ENCODE data around the gene PTPRN. TPM values are rescaled to one million over a fixed set of nuclear protein-coding genes. Genes with fewer than 3 reads are reported as not detected.

Gene PTPRN
- total and polyA plus RNA-seq, 9 of the 15 experiments (the other 6 are each of a cell fraction or from before 2014, with no cell fraction given): 0.15 to 2.4 (median 0.43) TPM; not detected in 1

- TF ChIP-seq HNRNPH1 (optimal IDR thresholded peaks at IDR 0.05; ENCODE audit: low read depth, low read length) (no peak), JUND (IDR thresholded peaks at IDR 0.05; ENCODE audit: borderline replicate concordance, low read depth, low read length) (no peak), JUND (tag; IDR thresholded peaks at IDR 0.05; ENCODE audit: borderline replicate concordance, low read depth, low read length) (no peak), FOXA3 (CRISPR knock-in tag; conservative IDR thresholded peaks at IDR 0.05 in 1 of 2, IDR thresholded peaks at IDR 0.05 in 1 of 2) (no peak), THAP7 (CRISPR knock-in tag; IDR thresholded peaks at IDR 0.05) (no peak)
These were observed 65.9 kb downstream of the PTPRN start (continued) for GRCh38 chr2:219243291-219243761.

MicroRNAs within 50 kb of the gene (microRNA counts, 767-probe panel; counts per million panel counts)
- microRNA hsa-miR-153: not detected

Small RNA genes within 50 kb of the gene (microRNA-seq; reads per million reads assigned to microRNA genes)
- 0.46 reads per million for gene MIR153-1 (ENCODE audit: borderline microRNAs expressed)

Small RNA genes within 50 kb of the gene (small RNA-seq; reads per million reads assigned to genes)
- not detected for gene AC053503.3
- 0.55 reads per million, percentile 28 among the genes with 10 or more reads in this experiment for gene MIR153-1

Other genes starting within 250 kb of the PTPRN start
Only the 7 nearest of the 22 such genes appear.
- 2.2 and 3.4 TPM in 2 replicates for gene GLB1L, start 64.0 kb downstream of the PTPRN start, total RNA-seq (2014; rRNA removed)
- gene GLB1L, start 64.0 kb downstream of the PTPRN start, total RNA-seq (2014; rRNA removed; fragmentation: Illumina TruSeq; extraction: Trizol): 2.5 and 2.6 TPM in 2 replicates
- 2.2 and 3.2 TPM in 2 replicates for gene GLB1L, start 64.0 kb downstream of the PTPRN start, total RNA-seq (2015; rRNA removed; fragmentation: Illumina TruSeq; extraction: Trizol)
- gene GLB1L, start 64.0 kb downstream of the PTPRN start, total RNA-seq (2021): 2.7 and 3.6 TPM in 2 replicates
- 1.8 and 2.9 TPM in 2 replicates for gene GLB1L, start 64.0 kb downstream of the PTPRN start, polyA plus RNA-seq (2011; rRNA removed)
- 2.8 and 4.0 TPM in 2 replicates for gene GLB1L, start 64.0 kb downstream of the PTPRN start, polyA plus RNA-seq (2014; fragmentation: Illumina TruSeq; extraction: Trizol)
- gene GLB1L, start 64.0 kb downstream of the PTPRN start, polyA plus RNA-seq (2014; fragmentation: Nextera tagmentation; extraction: Ambion mirVana): under 1 TPM; 0.42 to 0.59 TPM
- gene GLB1L, start 64.0 kb downstream of the PTPRN start, polyA plus RNA-seq (2014; rRNA removed): 2.8 and 4.4 TPM in 2 replicates
- gene STK16, start 63.9 kb downstream of the PTPRN start, total RNA-seq (2014; rRNA removed): 5.4 and 9.9 TPM in 2 replicates
- 13.1 and 17.8 TPM in 2 replicates for gene STK16, start 63.9 kb downstream of the PTPRN start, total RNA-seq (2014; rRNA removed; fragmentation: Illumina TruSeq; extraction: Trizol)
- 16.4 and 16.9 TPM in 2 replicates for gene STK16, start 63.9 kb downstream of the PTPRN start, total RNA-seq (2015; rRNA removed; fragmentation: Illumina TruSeq; extraction: Trizol)
- 18.2 and 19.8 TPM in 2 replicates for gene STK16, start 63.9 kb downstream of the PTPRN start, total RNA-seq (2021)
- gene STK16, start 63.9 kb downstream of the PTPRN start, polyA plus RNA-seq (2011; rRNA removed): 34.6 and 41.4 TPM in 2 replicates
- gene STK16, start 63.9 kb downstream of the PTPRN start, polyA plus RNA-seq (2014; fragmentation: Illumina TruSeq; extraction: Trizol): 33.8 and 36.2 TPM in 2 replicates
- 10 to 100 TPM in 1 of 2 experiments, 1 to 10 TPM in 1; 5.6 to 12.9 TPM for gene STK16, start 63.9 kb downstream of the PTPRN start, polyA plus RNA-seq (2014; fragmentation: Nextera tagmentation; extraction: Ambion mirVana)
- 21.0 and 24.6 TPM in 2 replicates for gene STK16, start 63.9 kb downstream of the PTPRN start, polyA plus RNA-seq (2014; rRNA removed)
- gene TUBA4B, start 56.2 kb downstream of the PTPRN start, total RNA-seq (2014; rRNA removed): not detected in 2 replicates
- not detected in 2 replicates for gene TUBA4B, start 56.2 kb downstream of the PTPRN start, total RNA-seq (2014; rRNA removed; fragmentation: Illumina TruSeq; extraction: Trizol)
- gene TUBA4B, start 56.2 kb downstream of the PTPRN start, total RNA-seq (2015; rRNA removed; fragmentation: Illumina TruSeq; extraction: Trizol): not detected in 2 replicates
- gene TUBA4B, start 56.2 kb downstream of the PTPRN start, total RNA-seq (2021): not detected in 2 replicates
- not detected in 2 replicates for gene TUBA4B, start 56.2 kb downstream of the PTPRN start, polyA plus RNA-seq (2011; rRNA removed)
- gene TUBA4B, start 56.2 kb downstream of the PTPRN start, polyA plus RNA-seq (2014; fragmentation: Illumina TruSeq; extraction: Trizol): not detected in 2 replicates
- under 1 TPM in 1 of 2 experiments, not detected in 1; 0.04 TPM for gene TUBA4B, start 56.2 kb downstream of the PTPRN start, polyA plus RNA-seq (2014; fragmentation: Nextera tagmentation; extraction: Ambion mirVana)
- not detected in 2 replicates for gene TUBA4B, start 56.2 kb downstream of the PTPRN start, polyA plus RNA-seq (2014; rRNA removed)
- 32.8 and 47.0 TPM in 2 replicates for gene TUBA4A, start 55.5 kb downstream of the PTPRN start, total RNA-seq (2014; rRNA removed)
- 30.0 and 32.1 TPM in 2 replicates for gene TUBA4A, start 55.5 kb downstream of the PTPRN start, total RNA-seq (2014; rRNA removed; fragmentation: Illumina TruSeq; extraction: Trizol)
- 25.1 and 26.9 TPM in 2 replicates for gene TUBA4A, start 55.5 kb downstream of the PTPRN start, total RNA-seq (2015; rRNA removed; fragmentation: Illumina TruSeq; extraction: Trizol)
- 52.4 and 57.6 TPM in 2 replicates for gene TUBA4A, start 55.5 kb downstream of the PTPRN start, total RNA-seq (2021)
- gene TUBA4A, start 55.5 kb downstream of the PTPRN start, polyA plus RNA-seq (2011; rRNA removed): 48.6 and 71.9 TPM in 2 replicates
- gene TUBA4A, start 55.5 kb downstream of the PTPRN start, polyA plus RNA-seq (2014; fragmentation: Illumina TruSeq; extraction: Trizol): 126 and 174 TPM in 2 replicates
- gene TUBA4A, start 55.5 kb downstream of the PTPRN start, polyA plus RNA-seq (2014; fragmentation: Nextera tagmentation; extraction: Ambion mirVana): 10 to 100 TPM; 31.5 to 60.0 TPM
- 42.4 and 48.9 TPM in 2 replicates for gene TUBA4A, start 55.5 kb downstream of the PTPRN start, polyA plus RNA-seq (2014; rRNA removed)
- 1.6 and 1.7 TPM in 2 replicates for gene DNAJB2, start 30.0 kb downstream of the PTPRN start, total RNA-seq (2014; rRNA removed)
- gene DNAJB2, start 30.0 kb downstream of the PTPRN start, total RNA-seq (2014; rRNA removed; fragmentation: Illumina TruSeq; extraction: Trizol): 0.99 and 1.1 TPM in 2 replicates
- gene DNAJB2, start 30.0 kb downstream of the PTPRN start, total RNA-seq (2015; rRNA removed; fragmentation: Illumina TruSeq; extraction: Trizol): 1.7 and 2.1 TPM in 2 replicates
- gene DNAJB2, start 30.0 kb downstream of the PTPRN start, total RNA-seq (2021): 2.5 and 2.8 TPM in 2 replicates
- gene DNAJB2, start 30.0 kb downstream of the PTPRN start, polyA plus RNA-seq (2011; rRNA removed): 2.6 and 8.2 TPM in 2 replicates
- 1.8 and 2.2 TPM in 2 replicates for gene DNAJB2, start 30.0 kb downstream of the PTPRN start, polyA plus RNA-seq (2014; fragmentation: Illumina TruSeq; extraction: Trizol)
- gene DNAJB2, start 30.0 kb downstream of the PTPRN start, polyA plus RNA-seq (2014; fragmentation: Nextera tagmentation; extraction: Ambion mirVana): under 1 TPM in 1 of 2 experiments, not detected in 1; 0.08 TPM
- 3.0 and 3.9 TPM in 2 replicates for gene DNAJB2, start 30.0 kb downstream of the PTPRN start, polyA plus RNA-seq (2014; rRNA removed)
- not detected in 2 replicates for gene RESP18, start 23.3 kb upstream of the PTPRN start, total RNA-seq (2014; rRNA removed)
- not detected in 2 replicates for gene RESP18, start 23.3 kb upstream of the PTPRN start, total RNA-seq (2014; rRNA removed; fragmentation: Illumina TruSeq; extraction: Trizol)
- gene RESP18, start 23.3 kb upstream of the PTPRN start, total RNA-seq (2015; rRNA removed; fragmentation: Illumina TruSeq; extraction: Trizol): not detected in 2 replicates
- not detected in 2 replicates for gene RESP18, start 23.3 kb upstream of the PTPRN start, total RNA-seq (2021)
- not detected in 2 replicates for gene RESP18, start 23.3 kb upstream of the PTPRN start, polyA plus RNA-seq (2011; rRNA removed)
- gene RESP18, start 23.3 kb upstream of the PTPRN start, polyA plus RNA-seq (2014; fragmentation: Illumina TruSeq; extraction: Trizol): not detected in 2 replicates
- gene RESP18, start 23.3 kb upstream of the PTPRN start, polyA plus RNA-seq (2014; fragmentation: Nextera tagmentation; extraction: Ambion mirVana): not detected
- not detected in 2 replicates for gene RESP18, start 23.3 kb upstream of the PTPRN start, polyA plus RNA-seq (2014; rRNA removed)
- 37.5 and 62.2 TPM in 2 replicates for gene DNPEP, start 78.5 kb upstream of the PTPRN start, total RNA-seq (2014; rRNA removed)
- 28.3 and 38.1 TPM in 2 replicates for gene DNPEP, start 78.5 kb upstream of the PTPRN start, total RNA-seq (2014; rRNA removed; fragmentation: Illumina TruSeq; extraction: Trizol)
- 44.0 and 45.5 TPM in 2 replicates for gene DNPEP, start 78.5 kb upstream of the PTPRN start, total RNA-seq (2015; rRNA removed; fragmentation: Illumina TruSeq; extraction: Trizol)
- 71.4 and 74.8 TPM in 2 replicates for gene DNPEP, start 78.5 kb upstream of the PTPRN start, total RNA-seq (2021)
- gene DNPEP, start 78.5 kb upstream of the PTPRN start, polyA plus RNA-seq (2011; rRNA removed): 52.5 and 66.6 TPM in 2 replicates
- gene DNPEP, start 78.5 kb upstream of the PTPRN start, polyA plus RNA-seq (2014; fragmentation: Illumina TruSeq; extraction: Trizol): 45.2 and 68.1 TPM in 2 replicates
- 10 to 100 TPM; 34.6 to 53.2 TPM for gene DNPEP, start 78.5 kb upstream of the PTPRN start, polyA plus RNA-seq (2014; fragmentation: Nextera tagmentation; extraction: Ambion mirVana)
- 61.3 and 70.4 TPM in 2 replicates for gene DNPEP, start 78.5 kb upstream of the PTPRN start, polyA plus RNA-seq (2014; rRNA removed)